IPS-NIHi7 (cell line): ENCODE results near the gene SMIM14.
"Not testable (repeated sequence)": the region's sequence is repeated elsewhere in the genome, so short reads cannot be mapped to it uniquely, and the experiment has no call there.

Source experiments
- DNase-seq: peaks from one replicate; pipeline ENCODE4 v3.0.0; 2012; ENCODE audit warnings: mixed read lengths; ENCODE audit errors: extremely low spot score

SMIM14 gene

GRCh38 chr4:39597695-39598381 is 40.8 kb downstream of the SMIM14 start:
- no peak for DNase-seq

- DNase-seq, result no peak
Measured at GRCh38 chr4:39596971-39597370, 41.7 kb downstream of the SMIM14 start.

- DNase-seq, result no peak
Measured at GRCh38 chr4:39591290-39591689, 47.4 kb downstream of the SMIM14 start.

DNA sequence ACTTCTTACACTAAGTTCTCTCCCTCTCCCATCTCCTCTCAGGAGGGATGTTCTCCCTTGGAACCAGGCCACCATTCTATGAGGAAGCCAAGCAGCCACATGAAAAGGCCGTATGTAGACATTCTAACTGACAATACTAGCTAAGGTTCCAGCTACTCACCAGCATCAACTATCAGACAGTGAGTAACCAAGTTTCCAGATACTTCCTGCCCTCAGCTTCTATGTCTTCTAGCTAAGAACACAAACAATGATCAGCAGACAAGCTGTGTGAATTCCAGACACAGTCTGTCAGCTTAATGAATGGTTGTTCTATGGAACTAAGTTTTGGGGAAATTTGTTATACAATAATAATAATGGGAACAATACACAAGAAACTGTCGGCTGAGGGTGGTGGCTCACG is 50.8 kb downstream of the SMIM14 start:
- DNase-seq, result no peak

DNA sequence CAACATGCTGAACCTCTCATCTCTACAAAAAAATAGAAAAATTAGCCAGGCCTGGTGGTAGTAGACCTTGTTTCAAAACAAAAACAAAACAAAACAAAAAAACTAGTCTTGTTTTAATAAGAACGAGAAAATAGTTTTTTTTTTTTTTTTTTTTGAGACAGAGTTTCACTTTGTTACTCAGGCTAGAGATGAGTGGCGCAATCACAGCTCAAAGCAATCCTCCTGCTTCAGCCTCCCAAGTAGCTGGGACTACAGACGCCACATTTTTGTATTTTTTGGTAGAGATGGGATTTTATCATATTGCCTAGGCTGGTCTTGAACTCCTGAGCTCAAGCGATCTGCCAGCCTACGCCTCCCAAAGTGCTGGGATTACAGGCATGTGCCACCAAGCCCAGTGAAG is 63.7 kb downstream of the SMIM14 start:
- DNase-seq, result no peak

DNA sequence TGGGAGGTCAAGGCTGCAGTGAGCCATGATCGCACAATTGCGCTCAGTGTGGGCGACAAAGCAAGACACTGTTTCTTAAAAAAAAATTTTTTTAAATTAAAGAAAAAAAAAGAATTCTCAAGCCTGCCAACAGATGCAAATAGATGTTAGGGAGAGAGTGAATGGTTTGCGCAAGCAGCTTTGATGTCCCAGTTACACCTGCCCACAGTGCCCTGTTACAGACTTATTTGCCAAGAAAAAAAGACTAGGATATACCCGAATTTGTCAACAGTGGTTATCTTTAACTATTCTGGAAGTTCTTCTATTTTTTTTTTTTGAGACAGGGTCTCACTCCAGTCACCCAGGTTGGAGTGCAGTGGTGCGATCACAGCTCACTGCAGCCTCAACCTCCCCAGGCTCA is 67.2 kb downstream of the SMIM14 start:
- DNase-seq, result no peak

DNA sequence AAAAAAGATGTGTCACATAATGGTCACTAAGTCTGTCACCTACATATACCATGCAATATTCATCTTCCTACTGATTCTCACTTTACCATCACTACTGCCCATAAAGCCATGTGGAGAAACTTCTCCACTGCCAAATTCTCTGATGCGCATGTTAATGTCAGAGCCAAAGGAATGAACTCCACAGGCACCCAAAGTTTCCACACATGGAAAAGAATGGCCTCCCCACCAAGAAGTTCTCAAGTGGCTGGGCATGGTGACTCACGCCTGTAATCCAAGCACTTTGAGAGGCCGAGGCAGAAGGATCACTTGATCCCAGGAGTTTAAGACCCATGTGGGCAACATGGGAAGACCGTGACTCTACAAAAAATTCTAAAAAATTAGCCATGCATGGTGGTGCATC is 67.6 kb downstream of the SMIM14 start:
- no peak for DNase-seq

- DNase-seq, result no peak
Measured at GRCh38 chr4:39569209-39569608, 69.5 kb downstream of the SMIM14 start.

- no peak for DNase-seq
Measured at GRCh38 chr4:39568805-39569204, 69.9 kb downstream of the SMIM14 start.

DNA sequence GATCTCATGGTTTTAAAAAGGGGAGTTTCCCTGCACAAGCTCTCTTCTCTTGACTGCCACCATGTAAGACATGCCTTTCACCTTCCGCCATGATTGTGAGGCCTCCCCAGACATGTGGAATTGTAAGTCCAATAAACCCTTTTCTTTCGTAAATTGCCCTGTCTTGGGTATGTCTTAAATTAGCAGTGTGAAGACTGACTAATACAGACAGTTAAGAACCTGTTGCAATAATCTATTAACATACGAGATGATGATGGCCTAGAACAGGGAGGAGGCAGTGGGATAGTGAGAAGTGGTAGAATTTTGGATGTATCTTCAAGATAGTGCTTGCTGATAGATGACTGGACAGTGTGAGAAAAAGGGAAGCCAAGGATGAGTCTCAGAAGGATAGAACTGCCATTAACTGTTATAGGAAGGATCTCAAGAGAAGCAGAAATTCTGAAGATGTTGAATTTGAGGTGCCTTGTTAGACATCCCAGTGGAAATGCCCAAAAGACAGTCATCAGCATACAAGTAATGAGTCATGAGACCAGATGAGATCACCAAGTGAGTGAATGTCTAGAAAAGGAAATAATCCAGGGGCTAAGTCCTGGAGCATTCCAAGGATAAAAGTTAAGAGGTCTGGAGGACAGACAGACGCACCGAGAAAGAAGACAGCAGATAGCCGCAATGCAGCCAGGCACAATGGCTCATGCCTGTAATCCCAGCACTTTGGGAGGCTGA is 72.6 kb downstream of the SMIM14 start:
- no peak for DNase-seq

GRCh38 chr4:39563346-39563847 is 75.3 kb downstream of the SMIM14 start:
- no peak for DNase-seq

DNA sequence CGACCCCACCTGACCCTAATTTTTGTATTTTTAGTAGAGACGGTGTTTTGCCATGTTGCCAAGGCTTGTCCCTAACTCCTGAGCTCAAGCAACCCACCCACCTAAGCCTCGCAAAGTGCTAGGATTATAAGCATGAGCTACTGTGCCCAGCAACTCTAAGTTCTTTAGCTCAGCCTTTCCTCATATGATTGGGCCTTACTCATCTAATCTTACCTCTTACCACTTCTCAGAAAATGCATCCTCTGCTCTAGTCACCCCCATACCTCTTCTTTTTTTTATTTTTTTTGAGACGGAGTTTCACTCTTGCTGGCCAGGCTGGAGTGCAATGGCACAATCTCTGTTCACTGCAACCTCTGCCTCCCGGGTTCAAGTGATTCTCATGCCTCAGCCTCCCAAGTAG is 75.9 kb downstream of the SMIM14 start:
- no peak for DNase-seq

GRCh38 chr4:39559626-39560025 is 79.0 kb downstream of the SMIM14 start:
- no peak for DNase-seq

- DNase-seq, result no peak
Measured at GRCh38 chr4:39555472-39555871, 83.2 kb downstream of the SMIM14 start.

DNA sequence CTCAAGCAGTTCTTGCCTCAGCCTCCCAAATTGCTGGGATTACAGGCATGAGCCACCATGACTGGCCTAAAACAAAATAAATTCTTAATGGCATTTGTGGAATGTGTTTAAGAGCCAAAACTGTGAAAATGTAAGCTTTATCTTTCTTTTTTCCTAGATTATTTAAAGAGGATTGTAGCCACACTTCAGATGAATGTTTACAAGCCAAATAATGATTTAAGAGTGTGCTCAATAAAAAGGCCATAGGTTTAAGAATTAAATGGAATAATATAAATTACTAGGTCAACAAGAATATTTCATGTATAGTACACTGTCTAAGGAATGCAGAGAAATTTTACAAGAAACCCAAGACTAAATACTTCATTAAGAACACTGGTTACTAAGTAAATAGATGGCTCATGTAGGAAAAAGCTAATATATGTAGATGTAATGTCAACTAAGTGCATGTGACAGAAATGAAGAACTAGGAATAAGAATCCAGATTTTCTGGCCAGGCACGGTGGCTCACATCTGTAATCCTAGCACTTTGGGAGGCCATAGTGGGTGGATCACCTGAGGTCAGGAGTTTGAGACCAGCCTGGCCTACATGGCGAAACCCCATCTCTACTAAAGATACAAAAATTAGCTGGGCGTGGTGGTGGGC is 90.1 kb downstream of the SMIM14 start:
- no peak for DNase-seq

GRCh38 chr4:39544580-39545315 is 93.9 kb downstream of the SMIM14 start:
- no peak for DNase-seq

DNA sequence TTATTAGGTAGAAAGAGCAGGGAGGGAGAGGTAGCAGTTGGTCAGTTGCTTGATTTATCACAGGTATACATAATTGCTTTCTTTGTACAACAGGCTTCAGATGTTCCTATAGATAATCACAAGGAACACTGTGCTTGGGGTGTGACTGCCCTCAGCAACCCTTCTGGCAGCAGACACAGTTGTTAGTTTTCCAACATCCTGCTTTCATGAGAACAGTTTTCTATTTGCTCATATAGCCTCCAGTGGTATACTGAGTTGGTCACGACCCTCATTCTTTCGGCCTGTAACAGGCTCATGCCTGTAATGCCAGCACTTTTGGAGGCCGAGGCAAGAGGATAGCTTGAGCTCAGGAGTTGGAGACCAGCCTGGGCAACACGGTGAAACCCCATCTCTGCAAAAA is 94.6 kb downstream of the SMIM14 start:
- not testable (repeated sequence) for DNase-seq

DNA sequence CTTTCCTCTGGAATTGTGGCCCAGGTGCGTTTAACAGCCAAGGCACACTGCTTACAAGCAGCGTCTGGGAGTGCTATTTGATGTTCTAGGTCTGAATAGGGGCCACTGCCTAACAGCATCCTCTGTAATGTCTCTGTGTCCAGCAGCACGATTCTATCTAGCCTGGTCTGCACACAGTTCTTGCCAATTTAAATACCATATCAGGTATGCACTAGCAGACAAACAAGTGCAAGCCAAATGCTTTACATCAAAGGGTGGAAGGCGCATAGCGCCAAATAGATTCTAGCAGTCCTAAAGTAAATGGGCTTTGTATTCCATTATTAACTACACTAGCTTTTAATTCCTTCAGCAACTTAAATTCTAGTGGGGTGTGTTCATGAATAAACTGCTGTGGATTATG is 95.6 kb downstream of the SMIM14 start:
- no peak for DNase-seq

- DNase-seq, result no peak
Measured at GRCh38 chr4:39542611-39543012, 96.1 kb downstream of the SMIM14 start.

- no peak for DNase-seq
Measured at GRCh38 chr4:39541987-39542610, 96.6 kb downstream of the SMIM14 start.

DNA sequence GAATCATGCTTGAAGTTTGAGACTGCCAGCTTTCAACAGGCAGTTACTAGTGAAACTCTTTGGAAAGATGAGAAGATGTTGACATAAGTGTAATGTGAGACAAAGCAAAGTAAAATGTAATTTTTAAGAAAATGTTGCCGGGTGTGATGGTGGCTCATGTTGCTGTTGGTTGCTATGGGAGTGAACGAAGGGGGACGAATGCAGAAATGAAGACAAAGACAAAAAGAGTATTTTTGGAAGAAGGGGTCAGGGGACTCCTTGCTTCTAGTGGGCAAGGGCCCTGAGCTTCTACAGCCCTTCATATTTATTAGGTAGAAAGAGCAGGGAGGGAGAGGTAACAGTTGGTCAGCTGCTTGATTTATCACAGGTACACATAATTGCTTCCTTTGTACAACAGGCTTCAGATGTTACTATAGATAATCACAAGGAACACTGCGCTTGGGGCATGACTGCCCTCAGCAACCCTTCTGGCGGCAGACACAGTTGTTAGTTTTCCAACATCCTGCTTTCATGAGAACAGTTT is 99.5 kb downstream of the SMIM14 start:
- no peak for DNase-seq
